Raji (cell line): ENCODE data around the gene PXYLP1.

ENCODE experiments used
- POLR2A ChIP-seq: IDR thresholded peaks from 2 replicates; pipeline ENCODE4 v1.6.1; 2011; ENCODE audit warnings: low read depth, low read length, control low read depth; ENCODE audit not compliant: insufficient read depth

Gene PXYLP1

GRCh38 chr3:141308588-141309218 lies 77.1 kb downstream of the PXYLP1 start:
- TF ChIP-seq POLR2A = no peak

- no peak for TF ChIP-seq POLR2A
These were observed 79.5 kb downstream of the PXYLP1 start for GRCh38 chr3:141311170-141311495.

- peak; percentile 92 for TF ChIP-seq POLR2A
These were observed 80.1 kb downstream of the PXYLP1 start for GRCh38 chr3:141311496-141312353.

- no peak for TF ChIP-seq POLR2A
These were observed 80.9 kb downstream of the PXYLP1 start for GRCh38 chr3:141312354-141313092.

- no peak for TF ChIP-seq POLR2A
These were observed 81.6 kb downstream of the PXYLP1 start for GRCh38 chr3:141313093-141313683.

- TF ChIP-seq POLR2A = no peak
These were observed 85.2 kb downstream of the PXYLP1 start for GRCh38 chr3:141316851-141317250.

- TF ChIP-seq POLR2A = no peak
These were observed 88.9 kb downstream of the PXYLP1 start for GRCh38 chr3:141320399-141321108.

GRCh38 chr3:141321109-141321497 lies 89.5 kb downstream of the PXYLP1 start:
- no peak for TF ChIP-seq POLR2A

- no peak for TF ChIP-seq POLR2A
These were observed 92.5 kb downstream of the PXYLP1 start for GRCh38 chr3:141323936-141324704.

GRCh38 chr3:141326123-141326522 lies 94.5 kb downstream of the PXYLP1 start:
- TF ChIP-seq POLR2A = no peak

- no peak for TF ChIP-seq POLR2A
These were observed 95.0 kb downstream of the PXYLP1 start for GRCh38 chr3:141326626-141327025.

GRCh38 chr3:141328286-141329166 lies 96.9 kb downstream of the PXYLP1 start:
- TF ChIP-seq POLR2A = no peak

- TF ChIP-seq POLR2A = no peak
These were observed 98.6 kb downstream of the PXYLP1 start for GRCh38 chr3:141330235-141330634.

GRCh38 chr3:141330718-141331376 lies 99.2 kb downstream of the PXYLP1 start:
- TF ChIP-seq POLR2A = no peak
